HL-60 (cell line): ENCODE measurements around the gene MAB21L4.

Experiments used
- DNase-seq, 2 experiments: peaks; one replicate each; pipeline ENCODE4 v3.0.0-alpha.2; 2010 to 2020; ENCODE audit warnings: low read depth in 1 of 2, low spot score in 1 of 2
- H3K27ac ChIP-seq: fragments of 250-450 bp; sonication (Bioruptor Pico); replicated peaks from 2 replicates; pipeline ENCODE4 v1.5.1; 2020; ENCODE audit warnings: mild to moderate bottlenecking, moderate library complexity
- H3K27me3 ChIP-seq: fragments of 250-450 bp; sonication (Bioruptor Pico); 2 replicates; pipeline ENCODE4 v1.5.1; 2021; ENCODE audit warnings: mild to moderate bottlenecking, moderate library complexity; ENCODE audit not compliant: insufficient read depth, poor library complexity, severe bottlenecking
- H3K4me3 ChIP-seq: replicated peaks from 2 replicates; pipeline ENCODE4 v1.5.1; 2011; ENCODE audit warnings: mild to moderate bottlenecking, control low read depth, low read length; ENCODE audit not compliant: insufficient read depth
- GABPA ChIP-seq: IDR thresholded peaks from 2 replicates; pipeline ENCODE4 v1.6.1; 2012; ENCODE audit warnings: low read depth
- POLR2AphosphoS5 ChIP-seq: IDR thresholded peaks from 2 replicates; pipeline ENCODE4 v1.6.1; 2012; ENCODE audit warnings: low read depth
- SPI1 ChIP-seq: IDR thresholded peaks from 2 replicates; pipeline ENCODE4 v1.6.1; 2012; ENCODE audit warnings: low read depth, mild to moderate bottlenecking, borderline replicate concordance
- TF ChIP-seq, protein P1 (sequence below): IDR thresholded peaks from 2 replicates; pipeline ENCODE4 v1.6.1; 2012; ENCODE audit warnings: low read depth; ENCODE audit not compliant: insufficient replicate concordance
- TF ChIP-seq, protein P2 (sequence below): IDR thresholded peaks from one replicate; pipeline ENCODE4 v1.5.1; 2011; ENCODE audit warnings: low read length, control low read depth, inconsistent platforms; ENCODE audit not compliant: insufficient read depth

The MAB21L4 gene

DNA sequence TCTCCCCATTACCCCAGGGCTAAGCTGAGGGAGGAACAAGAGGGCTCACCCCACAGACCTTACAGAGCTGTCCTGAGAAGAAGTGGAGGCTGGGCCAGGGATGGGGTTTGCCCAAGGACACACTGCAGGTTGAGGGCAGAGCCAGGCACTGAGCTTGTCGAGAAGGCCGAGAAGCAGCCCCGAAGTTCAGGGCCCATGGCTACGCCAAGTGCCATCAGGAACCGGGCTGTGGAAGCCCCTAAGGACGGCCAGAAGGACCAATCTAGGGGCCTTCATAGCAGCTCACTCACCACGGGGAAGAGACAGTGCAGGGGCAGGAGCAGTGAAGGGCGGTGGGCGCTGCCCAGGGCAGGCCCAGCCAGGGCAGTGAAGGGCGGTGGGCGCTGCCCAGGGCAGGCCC lies 45.9 kb downstream of the MAB21L4 start:
- TF ChIP-seq POLR2AphosphoS5 (no peak), GABPA (no peak), SPI1 (no peak)
- TF ChIP-seq, protein P1, sequence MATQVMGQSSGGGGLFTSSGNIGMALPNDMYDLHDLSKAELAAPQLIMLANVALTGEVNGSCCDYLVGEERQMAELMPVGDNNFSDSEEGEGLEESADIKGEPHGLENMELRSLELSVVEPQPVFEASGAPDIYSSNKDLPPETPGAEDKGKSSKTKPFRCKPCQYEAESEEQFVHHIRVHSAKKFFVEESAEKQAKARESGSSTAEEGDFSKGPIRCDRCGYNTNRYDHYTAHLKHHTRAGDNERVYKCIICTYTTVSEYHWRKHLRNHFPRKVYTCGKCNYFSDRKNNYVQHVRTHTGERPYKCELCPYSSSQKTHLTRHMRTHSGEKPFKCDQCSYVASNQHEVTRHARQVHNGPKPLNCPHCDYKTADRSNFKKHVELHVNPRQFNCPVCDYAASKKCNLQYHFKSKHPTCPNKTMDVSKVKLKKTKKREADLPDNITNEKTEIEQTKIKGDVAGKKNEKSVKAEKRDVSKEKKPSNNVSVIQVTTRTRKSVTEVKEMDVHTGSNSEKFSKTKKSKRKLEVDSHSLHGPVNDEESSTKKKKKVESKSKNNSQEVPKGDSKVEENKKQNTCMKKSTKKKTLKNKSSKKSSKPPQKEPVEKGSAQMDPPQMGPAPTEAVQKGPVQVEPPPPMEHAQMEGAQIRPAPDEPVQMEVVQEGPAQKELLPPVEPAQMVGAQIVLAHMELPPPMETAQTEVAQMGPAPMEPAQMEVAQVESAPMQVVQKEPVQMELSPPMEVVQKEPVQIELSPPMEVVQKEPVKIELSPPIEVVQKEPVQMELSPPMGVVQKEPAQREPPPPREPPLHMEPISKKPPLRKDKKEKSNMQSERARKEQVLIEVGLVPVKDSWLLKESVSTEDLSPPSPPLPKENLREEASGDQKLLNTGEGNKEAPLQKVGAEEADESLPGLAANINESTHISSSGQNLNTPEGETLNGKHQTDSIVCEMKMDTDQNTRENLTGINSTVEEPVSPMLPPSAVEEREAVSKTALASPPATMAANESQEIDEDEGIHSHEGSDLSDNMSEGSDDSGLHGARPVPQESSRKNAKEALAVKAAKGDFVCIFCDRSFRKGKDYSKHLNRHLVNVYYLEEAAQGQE, result no peak
- TF ChIP-seq, protein P2, sequence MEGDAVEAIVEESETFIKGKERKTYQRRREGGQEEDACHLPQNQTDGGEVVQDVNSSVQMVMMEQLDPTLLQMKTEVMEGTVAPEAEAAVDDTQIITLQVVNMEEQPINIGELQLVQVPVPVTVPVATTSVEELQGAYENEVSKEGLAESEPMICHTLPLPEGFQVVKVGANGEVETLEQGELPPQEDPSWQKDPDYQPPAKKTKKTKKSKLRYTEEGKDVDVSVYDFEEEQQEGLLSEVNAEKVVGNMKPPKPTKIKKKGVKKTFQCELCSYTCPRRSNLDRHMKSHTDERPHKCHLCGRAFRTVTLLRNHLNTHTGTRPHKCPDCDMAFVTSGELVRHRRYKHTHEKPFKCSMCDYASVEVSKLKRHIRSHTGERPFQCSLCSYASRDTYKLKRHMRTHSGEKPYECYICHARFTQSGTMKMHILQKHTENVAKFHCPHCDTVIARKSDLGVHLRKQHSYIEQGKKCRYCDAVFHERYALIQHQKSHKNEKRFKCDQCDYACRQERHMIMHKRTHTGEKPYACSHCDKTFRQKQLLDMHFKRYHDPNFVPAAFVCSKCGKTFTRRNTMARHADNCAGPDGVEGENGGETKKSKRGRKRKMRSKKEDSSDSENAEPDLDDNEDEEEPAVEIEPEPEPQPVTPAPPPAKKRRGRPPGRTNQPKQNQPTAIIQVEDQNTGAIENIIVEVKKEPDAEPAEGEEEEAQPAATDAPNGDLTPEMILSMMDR, result no peak
- Histone ChIP-seq H3K27ac (no peak overlapping the region), H3K27me3 (no peaks in the 10 kb centered on the region), H3K4me3 (no peak overlapping the region)
- no peak for DNase-seq

DNA sequence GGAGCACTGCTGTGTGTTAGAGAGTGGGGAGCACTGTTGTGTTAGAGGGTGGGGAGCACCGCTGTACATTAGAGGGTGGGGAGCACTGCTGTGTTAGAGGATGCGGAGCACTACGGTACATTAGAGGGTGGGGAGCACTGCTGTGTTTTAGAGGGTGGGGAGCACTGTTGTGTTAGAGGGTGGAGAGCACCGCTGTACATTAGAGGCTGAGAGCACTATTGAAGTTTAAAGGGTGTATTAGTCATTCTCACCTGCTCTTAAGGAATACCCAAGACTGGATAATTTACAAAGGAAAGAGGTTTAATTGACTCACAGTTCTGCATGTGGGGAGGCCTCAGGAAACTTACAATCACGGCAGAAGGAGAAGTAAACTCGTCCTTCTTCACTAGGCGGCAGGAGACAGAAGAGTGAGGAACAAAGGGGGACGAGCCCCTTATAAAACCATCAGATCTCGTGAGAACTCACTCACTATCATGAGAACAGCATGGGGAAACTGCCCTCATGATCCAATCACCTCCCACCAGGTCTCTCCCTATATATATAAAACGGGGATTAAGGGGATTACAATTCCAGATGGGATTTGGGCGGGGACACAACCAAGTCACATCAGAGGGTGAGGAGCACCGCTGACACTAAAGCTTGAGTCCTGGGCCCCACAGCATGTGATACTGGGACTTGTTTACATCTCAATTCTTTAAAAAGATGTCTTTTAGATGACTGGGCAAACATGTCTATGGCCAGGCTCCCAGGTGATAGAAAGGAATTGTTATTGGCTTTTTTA lies 46.9 kb downstream of the MAB21L4 start:
- Histone ChIP-seq H3K4me3 (no peak overlapping the region), H3K27ac (no peak overlapping the region), H3K27me3 (no peaks in the 10 kb centered on the region)
- no peak for DNase-seq
- TF ChIP-seq POLR2AphosphoS5 (no peak), GABPA (no peak), SPI1 (no peak)
- TF ChIP-seq, protein P1, result no peak
- TF ChIP-seq, protein P2, result no peak

DNA sequence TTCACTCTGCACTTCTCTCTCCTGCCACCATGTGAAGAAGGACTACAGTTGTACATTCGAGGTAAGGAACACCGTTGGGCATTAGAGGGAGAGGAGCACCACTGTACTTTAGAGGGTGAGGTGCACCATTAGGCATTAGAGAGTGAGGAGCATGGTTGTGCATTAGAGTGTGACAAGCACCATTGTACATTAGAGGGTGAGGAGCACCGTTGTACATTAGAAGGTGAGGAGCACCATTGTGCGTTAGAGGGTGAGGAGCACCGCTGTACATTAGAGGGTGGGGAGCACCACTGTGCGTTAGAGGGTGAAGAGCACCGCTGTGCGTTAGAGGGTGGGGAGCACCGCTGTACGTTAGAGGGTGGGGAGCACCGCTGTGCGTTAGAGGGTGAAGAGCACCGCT lies 48.1 kb downstream of the MAB21L4 start:
- TF ChIP-seq, protein P2, result no peak
- no peak for TF ChIP-seq POLR2AphosphoS5
- no peak for TF ChIP-seq GABPA
- TF ChIP-seq SPI1, result no peak
- TF ChIP-seq, protein P1, result no peak
- Histone ChIP-seq H3K4me3 (no peak overlapping the region), H3K27ac (no peak overlapping the region), H3K27me3 (no peaks in the 10 kb centered on the region)
- no peak for DNase-seq
